ENCODE measurements around the gene DAB1.

Gene DAB1

GRCh38 chr1:57208741-57209302 is 215.0 kb downstream of the DAB1 start:
- no peak for DNase-seq

- DNase-seq, result no peak
Observed at GRCh38 chr1:57206038-57206437, 217.8 kb downstream of the DAB1 start.

- DNase-seq, result no peak
Observed at GRCh38 chr1:57204942-57205787, 218.7 kb downstream of the DAB1 start.

- no peak for DNase-seq
Observed at GRCh38 chr1:57204091-57204490, 219.8 kb downstream of the DAB1 start.

- DNase-seq, result no peak
Observed at GRCh38 chr1:57202241-57202640, 221.6 kb downstream of the DAB1 start.

- no peak for DNase-seq
Observed at GRCh38 chr1:57198912-57199311, 224.9 kb downstream of the DAB1 start.

- no peak for DNase-seq
Observed at GRCh38 chr1:57195436-57195941, 228.4 kb downstream of the DAB1 start.

GRCh38 chr1:57192222-57192621 is 231.6 kb downstream of the DAB1 start:
- no peak for DNase-seq

GRCh38 chr1:57190898-57191297 is 233.0 kb downstream of the DAB1 start:
- no peak for DNase-seq

GRCh38 chr1:57188168-57188567 is 235.7 kb downstream of the DAB1 start:
- no peak for DNase-seq

- no peak for DNase-seq
Observed at GRCh38 chr1:57186455-57186854, 237.4 kb downstream of the DAB1 start.

- DNase-seq, result no peak
Observed at GRCh38 chr1:57179001-57179400, 244.9 kb downstream of the DAB1 start.

GRCh38 chr1:57175506-57175905 is 248.4 kb downstream of the DAB1 start:
- DNase-seq, result no peak

- no peak for DNase-seq
Observed at GRCh38 chr1:57172040-57172439, 251.8 kb downstream of the DAB1 start.

- DNase-seq, result no peak
Observed at GRCh38 chr1:57167997-57168396, 255.9 kb downstream of the DAB1 start.

- no peak for DNase-seq
Observed at GRCh38 chr1:57165546-57165945, 258.3 kb downstream of the DAB1 start.

- DNase-seq, result no peak
Observed at GRCh38 chr1:57164584-57164983, 259.3 kb downstream of the DAB1 start.

GRCh38 chr1:57163789-57164188 is 260.1 kb downstream of the DAB1 start:
- DNase-seq, result no peak

GRCh38 chr1:57163325-57163724 is 260.5 kb downstream of the DAB1 start:
- no peak for DNase-seq

GRCh38 chr1:57162607-57163261 is 261.1 kb downstream of the DAB1 start:
- no peak for DNase-seq

- DNase-seq, result no peak
Observed at GRCh38 chr1:57160594-57160993, 263.3 kb downstream of the DAB1 start.

GRCh38 chr1:57158604-57158998 is 265.3 kb downstream of the DAB1 start:
- no peak for DNase-seq

GRCh38 chr1:57157818-57158603 is 265.8 kb downstream of the DAB1 start:
- DNase-seq, result no peak

Measured in stimulated activated CD4-positive, alpha-beta T cell treated with anti-CD3 and anti-CD28 coated beads, Interleukin-4, amount 100 ng/mL, for 1 hour (primary cell).